Measurements from ENCODE around the gene CALCR. TPM values are rescaled to one million over a fixed set of nuclear protein-coding genes. Genes with fewer than 3 reads are reported as not detected.

The CALCR gene
- total RNA-seq, 2 donors from 2014 or later: not detected

DNA sequence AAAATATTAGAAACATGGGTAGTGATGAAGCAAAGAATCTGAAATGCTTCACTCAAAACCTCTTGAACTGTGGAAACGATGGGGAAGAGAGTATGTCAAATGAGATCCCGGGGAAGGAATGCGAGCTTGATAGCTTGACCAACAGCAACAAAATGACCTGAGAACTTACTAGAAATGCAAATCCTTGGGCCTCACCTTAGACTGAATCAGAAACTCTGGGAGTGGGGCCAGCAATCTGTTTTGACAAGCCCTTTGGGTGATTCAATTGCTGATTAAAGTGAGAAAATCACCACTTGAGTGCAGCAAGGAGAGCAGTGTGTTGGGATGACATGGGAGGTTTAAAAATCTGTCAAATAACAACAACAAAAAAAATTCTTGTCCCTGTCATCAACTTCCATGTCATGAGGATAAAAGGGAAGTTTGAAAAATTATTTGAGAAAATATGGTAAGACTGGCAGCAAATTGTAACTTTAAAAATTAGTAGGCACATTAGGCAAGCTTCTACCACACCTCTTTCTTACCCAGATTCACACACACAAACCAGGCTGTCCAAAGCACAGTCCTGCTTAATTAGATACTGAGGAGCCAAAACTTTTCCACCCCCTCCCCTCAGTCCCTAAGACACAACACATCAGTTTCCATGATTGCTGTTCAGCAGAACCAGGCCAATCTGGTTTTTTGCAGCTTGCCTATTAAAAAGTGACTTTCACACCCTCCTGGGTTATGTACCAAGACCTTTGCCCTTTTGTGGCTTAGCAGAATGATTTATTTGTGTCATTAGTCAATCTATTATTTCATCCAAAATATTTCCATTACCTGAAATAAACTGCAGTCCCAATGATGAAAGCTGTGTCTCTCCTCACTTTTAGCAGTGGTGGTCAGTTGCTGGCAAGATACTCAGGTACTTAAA, 15.6 kb downstream of the CALCR start:
- H3K36me3 ChIP-seq: no peaks in the 10 kb centered on the region
- H3K27ac ChIP-seq: no peak overlapping the region
- no peak overlapping the region for H3K4me3 ChIP-seq
- no peaks in the 10 kb centered on the region for H3K9me3 ChIP-seq
- no peaks in the 10 kb centered on the region for H3K27me3 ChIP-seq (replicated peaks; ENCODE audit: insufficient read depth)
- TF ChIP-seq, protein P1, sequence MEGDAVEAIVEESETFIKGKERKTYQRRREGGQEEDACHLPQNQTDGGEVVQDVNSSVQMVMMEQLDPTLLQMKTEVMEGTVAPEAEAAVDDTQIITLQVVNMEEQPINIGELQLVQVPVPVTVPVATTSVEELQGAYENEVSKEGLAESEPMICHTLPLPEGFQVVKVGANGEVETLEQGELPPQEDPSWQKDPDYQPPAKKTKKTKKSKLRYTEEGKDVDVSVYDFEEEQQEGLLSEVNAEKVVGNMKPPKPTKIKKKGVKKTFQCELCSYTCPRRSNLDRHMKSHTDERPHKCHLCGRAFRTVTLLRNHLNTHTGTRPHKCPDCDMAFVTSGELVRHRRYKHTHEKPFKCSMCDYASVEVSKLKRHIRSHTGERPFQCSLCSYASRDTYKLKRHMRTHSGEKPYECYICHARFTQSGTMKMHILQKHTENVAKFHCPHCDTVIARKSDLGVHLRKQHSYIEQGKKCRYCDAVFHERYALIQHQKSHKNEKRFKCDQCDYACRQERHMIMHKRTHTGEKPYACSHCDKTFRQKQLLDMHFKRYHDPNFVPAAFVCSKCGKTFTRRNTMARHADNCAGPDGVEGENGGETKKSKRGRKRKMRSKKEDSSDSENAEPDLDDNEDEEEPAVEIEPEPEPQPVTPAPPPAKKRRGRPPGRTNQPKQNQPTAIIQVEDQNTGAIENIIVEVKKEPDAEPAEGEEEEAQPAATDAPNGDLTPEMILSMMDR (IDR thresholded peaks at IDR 0.05): no peak
- DNase-seq (ENCODE audit: low spot score) (no peak), ATAC-seq (ENCODE audit: insufficient number of reproducible peaks, low FRiP score, low read depth) (no peak)
- H3K4me1 ChIP-seq (ENCODE audit: control insufficient read depth in 1 of 2, low read depth in 2 of 2): no peaks in the 10 kb centered on the region

GRCh38 chr7:93551931-93552330, 22.6 kb downstream of the CALCR start:
- Histone ChIP-seq H3K27me3 (replicated peaks; ENCODE audit: insufficient read depth) (no peaks in the 10 kb centered on the region), H3K4me1 (ENCODE audit: control insufficient read depth in 1 of 2, low read depth in 2 of 2) (no peaks in the 10 kb centered on the region), H3K9me3 (no peaks in the 10 kb centered on the region), H3K4me3 (no peak overlapping the region), H3K36me3 (no peaks in the 10 kb centered on the region), H3K27ac (no peak overlapping the region)
- TF ChIP-seq, protein P1 (IDR thresholded peaks at IDR 0.05): no peak
- ATAC-seq (ENCODE audit: insufficient number of reproducible peaks, low FRiP score, low read depth) (no peak), DNase-seq (ENCODE audit: low spot score) (no peak)

- Histone ChIP-seq H3K27ac (no peak overlapping the region), H3K4me1 (ENCODE audit: control insufficient read depth in 1 of 2, low read depth in 2 of 2) (no peaks in the 10 kb centered on the region), H3K36me3 (no peaks in the 10 kb centered on the region), H3K27me3 (replicated peaks; ENCODE audit: insufficient read depth) (no peaks in the 10 kb centered on the region), H3K4me3 (no peak overlapping the region), H3K9me3 (no peaks in the 10 kb centered on the region)
- no peak for DNase-seq (ENCODE audit: low spot score)
- TF ChIP-seq, protein P1 (IDR thresholded peaks at IDR 0.05): no peak
- no peak for ATAC-seq (ENCODE audit: insufficient number of reproducible peaks, low FRiP score, low read depth)
Measured at GRCh38 chr7:93551063-93551895, 23.2 kb downstream of the CALCR start.

GRCh38 chr7:93547716-93548115, 26.8 kb downstream of the CALCR start:
- Histone ChIP-seq H3K9me3 (no peaks in the 10 kb centered on the region), H3K27me3 (replicated peaks; ENCODE audit: insufficient read depth) (no peaks in the 10 kb centered on the region), H3K4me1 (ENCODE audit: control insufficient read depth in 1 of 2, low read depth in 2 of 2) (no peaks in the 10 kb centered on the region), H3K27ac (no peak overlapping the region), H3K36me3 (no peaks in the 10 kb centered on the region), H3K4me3 (no peak overlapping the region)
- TF ChIP-seq, protein P1 (IDR thresholded peaks at IDR 0.05): no peak
- ATAC-seq (ENCODE audit: insufficient number of reproducible peaks, low FRiP score, low read depth) (no peak), DNase-seq (ENCODE audit: low spot score) (no peak)

GRCh38 chr7:93544691-93545090, 29.8 kb downstream of the CALCR start:
- H3K4me3 ChIP-seq: no peak overlapping the region
- no peak for DNase-seq (ENCODE audit: low spot score)
- H3K4me1 ChIP-seq (ENCODE audit: control insufficient read depth in 1 of 2, low read depth in 2 of 2): no peaks in the 10 kb centered on the region
- H3K27me3 ChIP-seq (replicated peaks; ENCODE audit: insufficient read depth): no peaks in the 10 kb centered on the region
- no peaks in the 10 kb centered on the region for H3K36me3 ChIP-seq
- TF ChIP-seq, protein P1 (IDR thresholded peaks at IDR 0.05): no peak
- H3K27ac ChIP-seq: no peak overlapping the region
- no peaks in the 10 kb centered on the region for H3K9me3 ChIP-seq
- no peak for ATAC-seq (ENCODE audit: insufficient number of reproducible peaks, low FRiP score, low read depth)
